Uterus (tissue), 4 donors: ENCODE results near the gene PAK3. TPM values are rescaled to one million over a fixed set of nuclear protein-coding genes. Genes with fewer than 3 reads are reported as not detected.

Experiments used
- DNase-seq, 2 donors: peaks; one replicate each; pipeline ENCODE4 v3.0.0-alpha.2; 2019 to 2020
- H3K27ac ChIP-seq, 2 donors: fragments of 200-600 bp; sonication (generic); 1 replicate in 1 of 2; 2 replicates in 1 of 2; pipeline ENCODE4 v1.5.1; 2016 to 2018
- H3K27me3 ChIP-seq, 2 donors: fragments of 200-600 bp; sonication (generic); one replicate each; pipeline ENCODE4 v1.5.1; 2018 to 2019; ENCODE audit warnings: control low read depth in 1 of 2
- H3K36me3 ChIP-seq, 2 donors: fragments of 200-600 bp; sonication (generic); one replicate each; pipeline ENCODE4 v1.5.1; 2019; ENCODE audit warnings: control low read depth in 1 of 2
- H3K4me1 ChIP-seq, 2 donors: fragments of 200-600 bp; sonication (generic); one replicate each; pipeline ENCODE4 v1.5.1; 2018 to 2019; ENCODE audit warnings: control low read depth in 1 of 2
- H3K4me3 ChIP-seq, 2 donors: fragments of 200-600 bp; sonication (generic); 1 replicate in 1 of 2; 2 replicates in 1 of 2; pipeline ENCODE4 v1.5.1; 2018 to 2019; ENCODE audit warnings: mild to moderate bottlenecking in 1 of 2
- H3K9me3 ChIP-seq, 2 donors: fragments of 200-600 bp; sonication (generic); one replicate each; pipeline ENCODE4 v1.5.1; 2019; ENCODE audit warnings: control low read depth in 1 of 2
- POLR2A ChIP-seq, 2 donors: fragments of 450-650 bp; IDR thresholded peaks; one replicate each; pipeline ENCODE4 v1.6.1; 2016; ENCODE audit warnings: antibody characterized with exemption in 2 of 2, mild to moderate bottlenecking in 1 of 2, moderate library complexity in 1 of 2
- intact Hi-C: fragments of 100-400 bp; cut with DNase I; formaldehyde crosslinking; loops from one replicate; pipeline ENCODE4 v1.15.1; 2023; ENCODE audit warnings: low total_unique reads
- total RNA-seq, 4 donors: library from RNA; depleted of rRNA in 3 of 4; stranded (reverse); fragments of >200 nt in 3 of 4; gene quantifications; one replicate each; pipeline versions ENCODE4 v1.1.0 to v1.2.4, GENCODE V29; 2014 to 2023
- TF ChIP-seq, protein P1 (sequence below), 4 experiments: fragments of 200-600 bp in 2 of 4; fragments of 450-650 bp in 2 of 4; sonication (generic) in 2 of 4; IDR thresholded peaks; one replicate each; pipeline ENCODE4 v1.5.1; 2016 to 2019; ENCODE audit warnings: antibody characterized with exemption in 4 of 4, mild to moderate bottlenecking in 2 of 4, moderate library complexity in 1 of 4
- donor health status: DM: yes; HTN: yes; CAD: no.

The PAK3 gene
- total RNA-seq, 4 donors from 2014 or later, result 2.1 to 24.8 (median 14.9) TPM

DNA sequence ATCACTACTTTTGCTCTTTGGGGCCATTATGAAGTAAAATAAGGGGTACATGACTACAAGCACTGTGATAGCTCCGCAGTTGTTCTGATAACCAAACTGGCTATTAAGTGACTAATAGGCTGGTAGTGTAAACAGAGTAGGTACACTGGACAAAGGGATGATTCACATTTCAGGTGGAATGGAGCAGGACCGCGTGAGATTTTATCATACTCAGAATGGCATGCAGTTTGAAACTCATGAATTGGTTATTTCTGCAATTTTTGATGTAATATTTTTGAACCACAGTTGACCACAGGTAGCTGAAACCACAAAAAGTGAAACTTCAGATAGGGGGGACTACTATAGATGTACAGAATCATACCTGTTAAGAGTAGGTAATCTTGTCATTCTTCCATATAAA is 55.8 kb downstream of the PAK3 start:
- peaks cover 0 to 7% of the 10 kb centered on the region in 2 donors for H3K27me3 ChIP-seq
- H3K4me3 ChIP-seq, result no peak overlapping the region
- H3K4me1 ChIP-seq, result no peaks in the 10 kb centered on the region
- H3K36me3 ChIP-seq, result no peaks in the 10 kb centered on the region
- no peak overlapping the region for H3K27ac ChIP-seq
- H3K9me3 ChIP-seq, result no peaks in the 10 kb centered on the region
- intact Hi-C loops, result no loop called here
- TF ChIP-seq POLR2A (IDR thresholded peaks at IDR 0.05), result no peak
- TF ChIP-seq, protein P1, sequence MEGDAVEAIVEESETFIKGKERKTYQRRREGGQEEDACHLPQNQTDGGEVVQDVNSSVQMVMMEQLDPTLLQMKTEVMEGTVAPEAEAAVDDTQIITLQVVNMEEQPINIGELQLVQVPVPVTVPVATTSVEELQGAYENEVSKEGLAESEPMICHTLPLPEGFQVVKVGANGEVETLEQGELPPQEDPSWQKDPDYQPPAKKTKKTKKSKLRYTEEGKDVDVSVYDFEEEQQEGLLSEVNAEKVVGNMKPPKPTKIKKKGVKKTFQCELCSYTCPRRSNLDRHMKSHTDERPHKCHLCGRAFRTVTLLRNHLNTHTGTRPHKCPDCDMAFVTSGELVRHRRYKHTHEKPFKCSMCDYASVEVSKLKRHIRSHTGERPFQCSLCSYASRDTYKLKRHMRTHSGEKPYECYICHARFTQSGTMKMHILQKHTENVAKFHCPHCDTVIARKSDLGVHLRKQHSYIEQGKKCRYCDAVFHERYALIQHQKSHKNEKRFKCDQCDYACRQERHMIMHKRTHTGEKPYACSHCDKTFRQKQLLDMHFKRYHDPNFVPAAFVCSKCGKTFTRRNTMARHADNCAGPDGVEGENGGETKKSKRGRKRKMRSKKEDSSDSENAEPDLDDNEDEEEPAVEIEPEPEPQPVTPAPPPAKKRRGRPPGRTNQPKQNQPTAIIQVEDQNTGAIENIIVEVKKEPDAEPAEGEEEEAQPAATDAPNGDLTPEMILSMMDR (IDR thresholded peaks at IDR 0.05), result no peak
- DNase-seq, result no peak

DNA sequence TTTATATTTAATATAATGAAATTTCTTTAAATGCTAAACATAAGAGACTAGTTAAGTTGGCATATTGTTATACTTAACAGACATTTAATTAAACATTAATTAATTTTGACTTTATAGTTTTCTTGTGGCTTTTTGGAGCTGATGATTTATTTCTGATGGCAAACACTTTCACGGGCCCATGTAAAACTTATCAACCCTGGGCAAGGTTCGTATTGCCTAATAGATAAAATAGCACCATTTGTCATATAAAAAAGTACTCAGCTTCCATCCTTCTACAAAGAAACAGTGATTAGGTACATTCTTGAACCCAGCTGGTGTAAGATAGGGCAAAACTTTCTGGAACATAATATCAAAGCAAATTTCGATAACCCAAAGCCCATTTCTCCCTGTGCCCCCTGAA is 63.2 kb downstream of the PAK3 start:
- Histone ChIP-seq H3K4me1 (no peaks in the 10 kb centered on the region), H3K9me3 (no peaks in the 10 kb centered on the region), H3K27me3 (peaks cover 0 to 10% of the 10 kb centered on the region in 2 donors), H3K27ac (no peak overlapping the region), H3K36me3 (no peaks in the 10 kb centered on the region), H3K4me3 (no peak overlapping the region)
- intact Hi-C loops, result no loop called here
- DNase-seq, result no peak
- TF ChIP-seq, protein P1 (IDR thresholded peaks at IDR 0.05), result no peak
- TF ChIP-seq POLR2A (IDR thresholded peaks at IDR 0.05), result no peak

DNA sequence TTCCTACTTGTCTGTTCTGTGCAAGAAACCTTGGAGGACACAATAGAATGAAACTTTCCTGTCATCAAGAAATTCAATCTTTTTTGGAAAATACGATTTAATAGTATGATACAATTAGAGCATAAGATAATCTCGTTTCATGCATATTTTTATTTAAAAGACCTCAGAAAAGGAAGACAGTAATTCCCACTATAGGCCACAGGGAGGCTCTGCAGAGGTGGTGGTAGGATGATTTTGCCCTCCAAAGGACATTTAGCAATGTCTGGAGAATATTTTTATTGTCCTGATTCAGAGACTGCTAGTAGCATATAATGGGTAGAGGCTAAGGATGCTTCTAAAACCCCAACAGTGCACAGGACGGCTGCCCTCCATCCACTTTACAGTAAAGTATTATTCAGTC is 68.7 kb downstream of the PAK3 start:
- no peaks in the 10 kb centered on the region for H3K36me3 ChIP-seq
- TF ChIP-seq, protein P1 (IDR thresholded peaks at IDR 0.05), result peak in 2 of 4 experiments; percentile 7 to 14
- TF ChIP-seq POLR2A (IDR thresholded peaks at IDR 0.05), result no peak
- H3K27ac ChIP-seq, result no peak overlapping the region
- no peak for DNase-seq
- no peaks in the 10 kb centered on the region for H3K4me1 ChIP-seq
- intact Hi-C loops, result no loop called here
- H3K4me3 ChIP-seq, result no peak overlapping the region
- H3K9me3 ChIP-seq, result no peaks in the 10 kb centered on the region
- H3K27me3 ChIP-seq, result peaks cover 0 to 3% of the 10 kb centered on the region in 2 donors

DNA sequence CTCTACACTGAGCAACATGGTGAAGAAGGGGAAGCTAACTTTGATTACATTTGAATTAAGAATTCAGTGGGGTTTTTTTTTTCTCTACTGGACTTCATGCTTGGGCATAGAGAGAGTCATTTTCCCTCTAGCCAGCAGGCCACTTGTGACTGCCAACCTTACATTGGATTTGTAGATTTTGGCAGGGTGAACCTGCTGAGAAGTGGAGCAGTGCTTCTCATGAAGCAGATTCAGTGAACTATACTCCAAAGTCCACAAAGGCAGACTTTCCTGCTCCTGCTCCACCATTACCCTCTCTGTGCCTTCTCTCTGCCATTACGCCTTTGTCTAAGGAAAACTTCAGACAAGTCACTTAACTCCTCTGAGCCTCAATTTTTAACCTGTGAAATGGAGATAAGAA is 69.9 kb downstream of the PAK3 start:
- intact Hi-C loops, result no loop called here
- no peaks in the 10 kb centered on the region for H3K9me3 ChIP-seq
- no peaks in the 10 kb centered on the region for H3K4me1 ChIP-seq
- TF ChIP-seq, protein P1 (IDR thresholded peaks at IDR 0.05), result no peak
- TF ChIP-seq POLR2A (IDR thresholded peaks at IDR 0.05), result no peak
- H3K4me3 ChIP-seq, result no peak overlapping the region
- H3K27ac ChIP-seq, result no peak overlapping the region
- no peaks in the 10 kb centered on the region for H3K36me3 ChIP-seq
- peaks cover 0 to 3% of the 10 kb centered on the region in 2 donors for H3K27me3 ChIP-seq
- no peak for DNase-seq

DNA sequence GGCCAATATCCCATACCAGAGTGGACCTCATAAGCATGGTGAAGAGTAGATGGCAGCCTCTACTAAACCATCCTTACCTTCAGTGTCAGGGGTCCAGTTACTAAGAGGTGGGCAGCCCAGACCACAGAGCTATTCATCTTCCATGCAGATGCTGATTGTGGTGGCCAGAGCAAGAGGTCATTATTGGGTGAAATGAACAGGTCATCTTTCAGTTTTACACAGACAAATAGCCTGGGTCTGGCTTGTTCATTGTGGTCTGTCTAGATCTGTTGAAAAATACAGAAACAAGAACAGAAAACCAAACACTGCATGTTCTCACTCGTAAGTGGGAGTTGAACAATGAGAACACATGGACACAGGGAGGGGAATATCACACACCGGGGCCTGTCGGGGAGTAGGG is 71.3 kb downstream of the PAK3 start:
- Histone ChIP-seq H3K27ac (no peak overlapping the region), H3K27me3 (peaks cover 0 to 3% of the 10 kb centered on the region in 2 donors), H3K36me3 (no peaks in the 10 kb centered on the region), H3K4me3 (no peak overlapping the region), H3K4me1 (no peaks in the 10 kb centered on the region), H3K9me3 (no peaks in the 10 kb centered on the region)
- DNase-seq, result no peak
- intact Hi-C loops, result no loop called here
- TF ChIP-seq, protein P1 (IDR thresholded peaks at IDR 0.05), result no peak
- TF ChIP-seq POLR2A (IDR thresholded peaks at IDR 0.05), result no peak
